Measurements from ENCODE around the gene C12orf76. TPM values are rescaled to one million over a fixed set of nuclear protein-coding genes. Genes with fewer than 3 reads are reported as not detected.

Gene C12orf76
- total RNA-seq, 2 experiments from 2014 or later = 26.2 to 29.1 TPM

DNA sequence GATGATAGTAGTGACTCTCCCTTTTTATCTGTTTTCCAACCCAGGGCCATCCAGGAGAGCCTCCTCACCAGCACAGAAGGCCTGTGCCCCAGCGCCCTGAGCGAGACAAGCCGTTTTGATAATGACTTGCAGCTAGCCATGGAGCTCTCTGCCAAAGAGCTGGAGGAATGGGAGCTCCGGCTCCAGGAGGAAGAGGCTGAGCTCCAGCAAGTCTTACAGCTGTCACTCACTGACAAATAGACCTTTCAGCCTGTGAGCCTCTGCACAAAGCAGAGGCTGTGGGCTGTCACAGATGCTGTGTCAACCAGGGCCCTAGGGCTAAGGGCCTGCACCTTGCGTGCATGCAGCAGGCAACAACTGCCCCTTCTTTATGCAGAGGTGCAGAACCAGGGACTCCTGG lies 11.0 kb downstream of the C12orf76 start:
- Mint-ChIP-seq H3K9me3 (no peaks in the 10 kb centered on the region), H3K36me3 (ENCODE audit: low read depth) (peaks cover 79% of the 10 kb centered on the region), H3K27me3 (no peaks in the 10 kb centered on the region), H3K27ac (peak overlapping the region; percentile 36), H3K4me1 (peaks cover 56% of the 10 kb centered on the region), H3K4me3 (no peak overlapping the region)
- DNase-seq = no peak
- POLR2A ChIA-PET = interaction anchor here (1.0 to 2.4 kb wide), 2 partner anchors 10 to 42 kb away, joined by 3 to 8 read pairs; partner anchors contain the start of gene C12orf76
- CTCF ChIA-PET = interaction anchor here (1.4 kb wide), 1 partner anchor 8 kb away, joined by 4 read pairs; no protein-coding TSS in a partner anchor

DNA sequence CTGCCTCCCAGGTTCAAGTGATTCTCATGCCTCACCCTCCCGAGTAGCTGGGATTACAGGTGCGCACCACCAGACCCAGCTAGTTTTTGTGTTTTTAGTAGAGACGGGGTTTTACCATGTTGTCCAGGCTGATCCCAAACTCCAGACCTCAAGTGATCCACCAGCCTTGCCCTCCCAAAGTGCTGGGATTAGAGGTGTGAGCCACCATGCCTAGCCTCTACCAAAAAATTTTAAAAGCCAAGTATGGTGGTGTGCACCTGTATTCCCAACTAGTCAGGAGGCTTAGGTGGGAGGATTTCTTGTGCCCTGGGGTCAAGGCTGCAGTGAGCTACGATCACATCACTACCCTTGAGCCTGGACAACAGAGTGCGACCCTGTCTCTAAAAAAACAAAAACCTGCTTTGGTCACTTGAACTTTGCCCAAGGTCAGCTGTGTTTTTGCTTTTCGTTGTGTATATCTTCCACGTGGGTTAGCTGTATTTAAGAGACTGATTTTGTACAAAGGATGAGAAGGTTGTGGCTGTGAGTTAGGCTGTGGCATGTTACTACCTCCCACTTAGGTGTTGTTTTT lies 12.7 kb downstream of the C12orf76 start:
- Mint-ChIP-seq H3K9me3 (no peaks in the 10 kb centered on the region), H3K27ac (peak overlapping the region; percentile 32), H3K4me1 (peaks cover 42% of the 10 kb centered on the region), H3K4me3 (no peak overlapping the region), H3K36me3 (ENCODE audit: low read depth) (peaks cover 77% of the 10 kb centered on the region), H3K27me3 (no peaks in the 10 kb centered on the region)
- no peak for DNase-seq
- ChIA-PET CTCF (interaction anchor here (0.9 kb wide), 1 partner anchor 41 kb away, joined by 4 read pairs; no protein-coding TSS in a partner anchor), POLR2A (interaction anchor here (2.4 kb wide), 1 partner anchor 12 kb away, joined by 8 read pairs; the partner anchor contains the start of gene C12orf76)

DNA sequence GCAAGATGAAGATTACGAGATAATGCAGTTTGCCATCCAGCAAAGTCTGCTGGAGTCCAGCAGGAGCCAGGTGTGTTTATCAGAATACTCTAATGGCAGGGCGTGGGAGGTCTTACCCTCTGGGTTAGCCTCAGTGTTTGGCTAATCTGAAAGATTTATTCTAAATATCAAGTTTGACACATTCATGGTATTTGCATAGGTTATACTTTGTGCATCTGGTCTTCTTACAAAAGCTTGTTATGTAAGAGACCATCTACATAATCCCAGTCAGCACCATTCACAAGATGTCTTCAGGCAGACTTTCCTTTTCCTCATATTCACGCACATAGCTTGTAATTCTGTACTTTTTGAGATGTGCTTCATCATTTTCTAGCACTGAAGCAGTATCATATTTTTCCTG lies 14.4 kb downstream of the C12orf76 start:
- Mint-ChIP-seq H3K9me3 (no peaks in the 10 kb centered on the region), H3K27me3 (no peaks in the 10 kb centered on the region), H3K4me3 (no peak overlapping the region), H3K4me1 (peaks cover 25% of the 10 kb centered on the region), H3K36me3 (ENCODE audit: low read depth) (peaks cover 73% of the 10 kb centered on the region), H3K27ac (no peak overlapping the region)
- no peak for DNase-seq
- ChIA-PET POLR2A (no interaction called here), CTCF (no interaction called here)

DNA sequence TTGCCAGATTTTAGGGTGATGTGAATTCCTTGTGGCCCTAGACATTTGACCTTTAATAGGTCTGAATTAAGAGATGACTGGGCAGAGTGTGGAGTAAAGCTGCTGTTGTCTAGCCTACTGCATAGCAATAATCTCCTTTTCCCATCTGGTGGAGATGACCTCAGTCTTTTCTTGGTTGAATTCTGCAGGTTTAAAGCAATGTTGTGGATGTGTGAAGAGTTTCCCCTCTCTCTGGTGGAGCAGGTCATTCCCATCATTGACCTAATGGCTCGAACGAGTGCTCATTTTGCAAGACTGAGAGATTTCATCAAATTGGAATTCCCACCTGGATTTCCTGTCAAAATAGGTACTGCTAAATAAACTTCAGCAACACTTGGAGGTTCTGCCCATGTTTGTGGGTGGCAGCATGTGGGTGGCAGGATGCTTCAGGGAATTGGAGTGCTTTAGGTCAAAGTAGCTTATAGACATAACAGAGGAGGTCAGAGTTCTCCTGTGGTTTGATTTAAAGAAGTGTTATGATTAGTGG lies 19.0 kb downstream of the C12orf76 start:
- no peak for DNase-seq
- Mint-ChIP-seq H3K27me3 (no peaks in the 10 kb centered on the region), H3K4me3 (no peak overlapping the region), H3K4me1 (peaks cover 9% of the 10 kb centered on the region), H3K9me3 (no peaks in the 10 kb centered on the region), H3K27ac (no peak overlapping the region), H3K36me3 (ENCODE audit: low read depth) (peaks cover 66% of the 10 kb centered on the region)
- ChIA-PET POLR2A (interaction anchor here (1.7 kb wide), 1 partner anchor 11 kb away, joined by 5 read pairs; no protein-coding TSS in a partner anchor), CTCF (interaction anchor here (1.9 kb wide), 1 partner anchor 9 kb away, joined by 4 read pairs; no protein-coding TSS in a partner anchor)

DNA sequence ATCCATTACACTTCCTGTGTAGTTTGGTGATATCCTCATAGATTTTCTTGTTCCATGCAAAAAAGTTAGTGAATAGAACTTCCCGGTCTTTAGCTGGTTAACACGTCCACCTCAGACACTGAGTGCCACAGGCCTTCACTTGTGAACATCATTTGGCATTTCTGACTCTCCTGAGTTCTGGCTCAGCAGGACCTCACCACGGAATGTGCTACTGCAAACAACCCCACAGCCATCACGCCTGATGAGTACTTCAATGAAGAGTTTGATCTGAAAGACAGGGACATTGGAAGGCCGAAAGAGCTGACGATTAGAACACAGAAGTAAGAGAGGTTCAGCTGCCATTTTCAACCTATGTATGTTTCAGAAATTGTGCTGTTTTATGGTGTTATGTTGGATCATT lies 20.0 kb downstream of the C12orf76 start:
- H3K4me1 Mint-ChIP-seq = peaks cover 17% of the 10 kb centered on the region
- no peaks in the 10 kb centered on the region for H3K27me3 Mint-ChIP-seq
- H3K9me3 Mint-ChIP-seq = no peaks in the 10 kb centered on the region
- no peak overlapping the region for H3K4me3 Mint-ChIP-seq
- peaks cover 66% of the 10 kb centered on the region for H3K36me3 Mint-ChIP-seq (ENCODE audit: low read depth)
- DNase-seq = no peak
- POLR2A ChIA-PET = interaction anchor here (1.0 to 1.7 kb wide), 2 partner anchors 9 to 12 kb away, joined by 3 to 5 read pairs; no protein-coding TSS in a partner anchor
- peak overlapping the region; percentile 24 for H3K27ac Mint-ChIP-seq
- CTCF ChIA-PET = interaction anchor here (1.2 to 1.9 kb wide), 2 partner anchors 10 to 12 kb away, joined by 3 to 4 read pairs; no protein-coding TSS in a partner anchor

DNA sequence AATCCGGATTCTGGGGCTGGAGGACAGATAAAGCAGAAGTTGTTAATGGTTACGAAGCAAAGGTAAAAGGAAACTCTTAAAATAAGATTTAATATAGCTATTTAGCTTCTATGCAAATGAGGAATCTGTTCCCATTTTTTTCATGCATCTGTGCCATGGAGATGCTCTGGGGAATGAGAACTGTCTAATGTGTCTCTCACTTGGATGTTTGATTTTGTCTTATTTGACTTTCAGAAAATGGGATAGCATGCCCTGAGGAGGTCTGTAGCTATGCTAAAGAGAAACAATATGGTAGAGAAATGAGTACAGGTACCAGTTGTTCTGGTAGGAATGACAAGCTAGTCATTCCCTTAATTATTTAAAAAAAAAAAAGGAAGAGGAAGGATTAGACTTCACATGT lies 24.3 kb downstream of the C12orf76 start:
- H3K27ac Mint-ChIP-seq = no peak overlapping the region

DNA sequence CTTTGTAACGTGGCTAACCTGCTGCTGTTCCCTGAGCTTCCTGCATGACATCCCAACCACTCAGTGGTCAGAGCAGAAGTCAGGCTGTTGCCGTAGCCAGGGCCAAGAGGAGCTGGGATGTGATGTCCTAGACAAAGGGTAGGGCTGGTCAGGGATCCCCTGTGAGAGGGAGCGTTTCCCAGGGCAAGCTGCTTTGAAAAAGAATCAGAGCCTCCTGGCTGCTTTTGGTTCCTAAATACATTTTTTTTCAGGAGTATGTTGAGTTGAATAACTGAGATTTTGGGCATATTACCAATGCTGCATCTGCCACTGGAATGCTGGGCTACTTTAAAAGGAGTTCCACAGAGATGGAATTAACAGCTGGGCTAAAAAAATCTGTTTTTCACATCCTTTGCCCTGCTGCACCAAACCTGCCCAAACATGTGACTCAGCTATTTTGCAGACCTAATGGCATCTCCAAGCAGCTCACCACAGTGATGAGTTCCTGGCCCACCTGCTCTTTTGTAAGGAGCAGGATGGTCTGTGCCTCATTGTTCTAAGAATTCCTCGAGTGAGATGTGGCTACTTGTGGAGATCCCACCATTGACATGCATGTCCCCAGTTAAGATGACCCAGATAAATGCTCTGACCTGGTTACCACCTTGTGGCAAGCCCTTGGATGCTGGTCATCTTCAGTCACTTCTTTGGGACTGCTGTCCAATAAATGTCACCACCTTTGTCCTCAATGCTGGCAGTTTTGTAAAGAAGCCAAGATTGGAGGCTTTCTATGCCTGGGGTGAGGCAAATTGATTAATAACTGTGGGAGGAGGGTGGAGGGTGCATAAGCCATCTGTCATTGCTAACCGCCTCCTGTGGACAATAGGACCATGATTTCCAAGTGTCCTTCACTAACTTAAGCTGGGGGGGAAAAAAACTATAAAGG lies 25.0 kb downstream of the C12orf76 start:
- peaks cover 30% of the 10 kb centered on the region for H3K4me1 Mint-ChIP-seq
- ChIA-PET CTCF (interaction anchor here (0.9 to 1.1 kb wide), 2 partner anchors 56 kb away, joined by 3 read pairs; no protein-coding TSS in a partner anchor), POLR2A (interaction anchor here (0.9 to 1.8 kb wide), 4 partner anchors 18 to 29 kb away, joined by 3 to 7 read pairs (median 5); partner anchors contain the start of gene ANKRD13A)
- H3K4me3 Mint-ChIP-seq = no peak overlapping the region
- no peak overlapping the region for H3K27ac Mint-ChIP-seq
- DNase-seq = no peak
- H3K36me3 Mint-ChIP-seq (ENCODE audit: low read depth) = peaks cover 78% of the 10 kb centered on the region
- no peaks in the 10 kb centered on the region for H3K27me3 Mint-ChIP-seq
- H3K9me3 Mint-ChIP-seq = no peaks in the 10 kb centered on the region

More for the DNA sequence above, 24.3 kb downstream of the C12orf76 start:
- H3K4me3 Mint-ChIP-seq = no peak overlapping the region
- H3K4me1 Mint-ChIP-seq = peaks cover 30% of the 10 kb centered on the region
- peaks cover 76% of the 10 kb centered on the region for H3K36me3 Mint-ChIP-seq (ENCODE audit: low read depth)
- H3K27me3 Mint-ChIP-seq = no peaks in the 10 kb centered on the region
- ChIA-PET POLR2A (interaction anchor here (0.9 to 1.8 kb wide), 4 partner anchors 18 to 29 kb away, joined by 3 to 7 read pairs (median 4); no protein-coding TSS in a partner anchor), CTCF (interaction anchor here (0.8 to 1.5 kb wide), 4 partner anchors 13 to 76 kb away, joined by 3 to 4 read pairs (median 3); no protein-coding TSS in a partner anchor)
- no peaks in the 10 kb centered on the region for H3K9me3 Mint-ChIP-seq
- DNase-seq = no peak

DNA sequence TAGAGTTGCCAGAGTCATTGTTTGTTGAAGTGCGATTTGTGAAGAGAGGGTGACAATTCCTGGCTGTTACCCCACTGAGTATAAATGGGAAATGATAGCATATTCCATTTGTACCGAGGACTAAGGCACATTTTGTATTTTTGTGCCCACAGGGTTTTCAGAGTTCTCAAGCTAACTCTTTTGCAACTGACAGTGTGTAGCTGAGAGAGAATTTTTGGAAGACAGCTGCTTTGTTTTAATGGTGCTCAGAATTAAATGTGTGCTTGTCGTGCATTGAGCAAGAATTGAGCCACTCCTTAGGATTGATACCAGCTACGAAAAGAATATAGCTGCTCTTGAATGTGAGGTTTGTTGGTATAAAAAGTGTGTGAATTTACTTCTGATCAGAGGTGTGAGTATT lies 27.4 kb downstream of the C12orf76 start:
- Mint-ChIP-seq H3K4me3 (no peak overlapping the region), H3K27me3 (no peaks in the 10 kb centered on the region), H3K9me3 (no peaks in the 10 kb centered on the region), H3K27ac (no peak overlapping the region), H3K36me3 (ENCODE audit: low read depth) (peaks cover 78% of the 10 kb centered on the region), H3K4me1 (peaks cover 30% of the 10 kb centered on the region)
- DNase-seq = no peak
- CTCF ChIA-PET = no interaction called here
- POLR2A ChIA-PET = interaction anchor here (2.2 kb wide), 1 partner anchor 22 kb away, joined by 7 read pairs; the partner anchor contains the start of gene ANKRD13A

DNA sequence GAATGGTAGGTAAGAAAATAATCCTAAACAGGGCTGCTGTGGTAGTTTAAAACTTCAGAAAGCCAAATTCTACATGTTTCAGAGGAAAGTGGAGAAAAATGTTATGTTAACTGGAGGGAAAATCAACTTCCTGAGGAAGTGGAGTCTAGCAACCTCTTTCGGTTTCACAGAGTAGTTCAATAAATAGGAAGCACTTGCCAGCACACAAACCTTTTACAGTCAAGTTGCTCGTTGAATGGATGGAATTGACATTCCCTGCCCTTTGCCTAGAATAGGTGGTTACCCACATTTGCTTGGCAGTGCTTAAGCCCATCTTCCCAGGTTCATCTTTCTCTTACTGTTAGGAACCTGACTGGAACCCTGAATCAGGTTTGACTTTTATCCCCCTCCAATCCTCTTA lies 33.2 kb downstream of the C12orf76 start:
- ChIA-PET POLR2A (interaction anchor here (2.2 kb wide), 1 partner anchor 11 kb away, joined by 6 read pairs; no protein-coding TSS in a partner anchor), CTCF (no interaction called here)
- Mint-ChIP-seq H3K36me3 (ENCODE audit: low read depth) (peaks cover 66% of the 10 kb centered on the region), H3K27ac (peak overlapping the region; percentile 72), H3K4me3 (peak overlapping the region; percentile 28), H3K9me3 (no peaks in the 10 kb centered on the region), H3K27me3 (no peaks in the 10 kb centered on the region), H3K4me1 (peaks cover 48% of the 10 kb centered on the region)
- no peak for DNase-seq

DNA sequence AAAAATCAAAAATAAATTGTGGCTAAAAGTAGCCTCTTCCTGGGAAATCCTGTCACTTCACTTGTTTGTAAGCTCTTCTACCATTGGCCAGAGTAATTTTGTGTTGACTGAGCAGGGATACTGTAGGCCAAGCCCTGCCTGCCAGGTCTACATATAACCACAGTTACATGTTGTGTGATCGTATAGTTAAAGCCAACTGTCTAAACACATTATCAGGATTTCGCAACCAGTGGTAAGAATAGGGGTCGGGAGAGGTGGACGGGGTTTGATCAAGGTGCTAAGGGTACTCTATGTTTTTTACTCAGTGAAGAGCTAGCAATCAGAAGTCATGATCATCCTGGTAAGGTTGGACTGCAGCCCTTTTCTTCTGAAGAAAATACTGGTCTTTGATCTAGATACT lies 35.7 kb downstream of the C12orf76 start:
- H3K9me3 Mint-ChIP-seq = peaks cover 2% of the 10 kb centered on the region
- CTCF ChIA-PET = no interaction called here
- no peak for DNase-seq
- no peaks in the 10 kb centered on the region for H3K27me3 Mint-ChIP-seq
- H3K36me3 Mint-ChIP-seq (ENCODE audit: low read depth) = peaks cover 59% of the 10 kb centered on the region
- H3K4me1 Mint-ChIP-seq = peaks cover 69% of the 10 kb centered on the region
- peak overlapping the region; percentile 69 for H3K27ac Mint-ChIP-seq
- no peak overlapping the region for H3K4me3 Mint-ChIP-seq
- POLR2A ChIA-PET = interaction anchor here (0.7 to 4.7 kb wide), 9 partner anchors 9 to 112 kb away, joined by 3 to 38 read pairs (median 4); partner anchors contain the start of genes ANKRD13A, GIT2 and TCHP

DNA sequence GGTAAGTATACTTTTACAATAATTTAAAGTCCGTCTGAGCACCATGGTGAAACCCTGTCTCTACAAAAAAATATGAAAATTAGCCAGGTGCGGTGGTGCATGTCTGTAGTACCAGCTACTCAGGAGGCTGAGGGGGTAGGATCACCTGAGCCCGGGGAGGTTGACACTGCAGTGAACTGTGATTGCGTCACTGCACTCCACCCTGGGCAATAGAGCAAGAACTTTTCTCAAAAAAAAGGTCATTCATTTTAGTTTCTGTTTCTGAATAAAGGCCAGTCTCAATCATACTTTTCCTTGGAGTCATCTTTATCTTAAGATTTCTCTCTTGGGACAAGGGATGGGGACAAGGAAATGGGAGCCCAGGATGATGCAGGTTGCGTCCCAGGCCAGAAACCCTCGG lies 36.2 kb downstream of the C12orf76 start:
- Mint-ChIP-seq H3K9me3 (peaks cover 2% of the 10 kb centered on the region), H3K27me3 (no peaks in the 10 kb centered on the region), H3K36me3 (ENCODE audit: low read depth) (peaks cover 56% of the 10 kb centered on the region), H3K4me1 (peaks cover 70% of the 10 kb centered on the region), H3K4me3 (no peak overlapping the region), H3K27ac (peak overlapping the region; percentile 69)
- POLR2A ChIA-PET = interaction anchor here (0.7 to 4.7 kb wide), 10 partner anchors 10 to 112 kb away, joined by 3 to 38 read pairs (median 4); partner anchors contain the start of genes ANKRD13A, GIT2 and TCHP
- peak; percentile 42 for DNase-seq
- CTCF ChIA-PET = interaction anchor here (0.5 to 1.5 kb wide), 2 partner anchors 13 to 170 kb away, joined by 3 to 4 read pairs; no protein-coding TSS in a partner anchor
